Left forelimb (tissue), 1 donor: ENCODE measurements around the gene RNFT2.
"Not testable (repeated sequence)": the region's sequence is repeated elsewhere in the genome, so short reads cannot be mapped to it uniquely, and the experiment has no call there.

Source experiments
- DNase-seq: peaks from one replicate; pipeline ENCODE4 v3.0.0-alpha.2; 2018; ENCODE audit warnings: low spot score

RNFT2 gene

DNA sequence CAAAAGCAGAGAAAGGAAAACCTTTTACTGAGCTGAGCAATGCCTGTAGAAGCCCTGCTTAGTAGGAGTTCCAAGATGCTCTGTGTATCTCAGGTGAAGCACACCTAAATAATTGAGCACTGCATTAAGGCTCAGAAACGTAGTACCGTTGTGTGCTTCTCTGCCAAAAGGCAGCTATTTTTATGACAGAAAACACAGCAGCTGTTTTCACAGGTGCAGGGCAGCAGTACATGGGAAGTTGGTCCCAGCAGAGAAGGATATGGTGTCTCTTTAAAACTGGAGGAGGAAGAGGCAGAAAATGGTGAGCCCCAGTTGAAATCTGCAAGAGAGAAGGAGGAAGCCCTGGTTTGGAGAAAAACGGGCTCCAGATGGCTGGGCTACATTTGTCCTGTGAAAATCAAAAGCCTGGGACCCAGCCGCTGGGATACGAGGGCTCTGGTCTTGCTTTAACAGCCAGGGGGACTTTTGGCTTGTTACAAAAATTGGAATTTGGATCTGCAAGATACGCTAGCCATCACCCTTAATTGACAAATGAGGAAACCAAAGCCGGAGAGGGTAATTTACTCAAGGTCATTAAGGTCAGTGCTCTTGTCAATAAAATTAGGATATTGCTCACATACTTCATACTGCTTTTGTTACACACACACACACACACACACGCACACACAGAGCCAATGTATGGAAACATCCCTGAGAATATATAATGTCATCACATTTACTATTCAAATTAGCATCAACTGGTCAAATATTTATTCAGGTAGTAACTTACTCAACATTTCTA lies 27.6 kb upstream of the RNFT2 start:
- no peak for DNase-seq

DNA sequence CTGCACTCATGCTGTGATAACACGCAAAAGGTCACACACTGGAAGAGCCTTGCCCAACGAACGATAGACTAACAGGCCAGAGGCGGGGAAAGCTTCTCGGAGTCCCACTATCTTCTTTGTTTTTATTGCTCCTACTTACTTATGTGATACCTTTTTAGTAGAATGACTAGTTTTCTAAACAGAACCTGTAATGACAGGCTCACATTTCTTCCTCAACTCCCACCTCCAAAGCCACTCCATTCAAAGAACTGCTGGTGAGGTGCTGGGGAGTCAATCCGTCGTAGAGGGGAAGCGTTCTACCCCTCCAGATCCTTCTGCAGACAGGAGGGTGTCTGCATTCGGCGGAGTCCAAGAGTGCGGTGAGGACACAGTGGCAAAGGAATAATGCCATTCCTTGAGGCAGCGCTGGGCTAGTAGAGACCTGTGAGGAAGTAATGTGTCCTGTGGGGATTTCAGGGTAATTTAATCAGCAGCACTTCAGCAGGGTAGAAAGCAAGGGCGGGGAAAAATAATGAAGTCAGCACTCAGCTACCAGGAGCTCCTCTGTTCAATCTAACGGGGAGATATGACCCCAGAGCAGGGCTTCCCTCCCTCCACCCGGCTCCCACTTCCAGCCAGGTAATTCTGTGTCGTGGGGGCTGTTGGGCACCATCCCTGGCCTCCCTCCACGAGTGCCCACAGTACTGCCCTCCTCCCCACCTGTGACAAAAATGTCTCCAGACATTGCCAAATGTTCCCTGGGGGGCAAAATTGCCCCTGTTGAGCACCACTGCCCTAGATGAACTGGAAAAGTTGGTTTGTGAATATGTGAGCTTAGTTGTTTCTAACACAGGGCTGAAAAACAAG lies 25.4 kb upstream of the RNFT2 start:
- no peak for DNase-seq

DNA sequence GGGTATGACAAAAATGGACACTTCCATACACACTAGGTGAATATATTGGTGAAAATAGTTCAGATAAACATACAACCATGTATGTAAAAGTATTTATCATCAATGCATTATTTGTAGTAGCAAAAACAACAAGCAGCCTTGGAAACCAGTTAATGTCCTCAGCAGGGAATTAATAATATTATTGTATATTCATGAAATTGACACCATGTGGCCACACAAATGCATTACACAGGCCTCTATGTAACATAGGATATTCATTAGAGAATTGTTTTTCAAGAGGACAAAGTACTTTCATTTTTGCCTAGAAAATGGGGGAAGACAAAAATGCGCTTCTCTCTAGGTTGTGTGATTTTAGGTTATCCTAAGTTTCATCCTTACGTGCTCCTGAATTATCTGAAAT lies 24.6 kb upstream of the RNFT2 start:
- DNase-seq: no peak

DNA sequence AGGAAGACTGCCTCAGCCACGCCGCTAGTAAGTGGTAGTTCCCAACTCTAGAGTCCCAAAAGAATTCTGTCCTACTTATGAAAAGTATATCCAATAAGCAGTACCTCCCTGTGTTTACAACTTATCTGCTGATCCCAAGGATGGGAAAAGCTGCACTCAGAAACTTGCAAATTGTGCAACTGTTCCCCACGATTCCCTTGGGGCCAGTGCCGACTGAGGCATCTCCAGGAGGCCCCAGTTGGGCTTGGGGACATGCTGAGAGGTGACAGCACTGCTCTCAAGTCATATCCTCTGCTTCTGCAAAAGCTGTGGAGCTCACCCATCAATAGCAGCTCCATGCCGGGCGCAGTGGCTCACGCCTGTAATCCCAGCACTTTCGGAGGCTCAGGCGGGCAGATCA lies 23.9 kb upstream of the RNFT2 start:
- no peak for DNase-seq

DNA sequence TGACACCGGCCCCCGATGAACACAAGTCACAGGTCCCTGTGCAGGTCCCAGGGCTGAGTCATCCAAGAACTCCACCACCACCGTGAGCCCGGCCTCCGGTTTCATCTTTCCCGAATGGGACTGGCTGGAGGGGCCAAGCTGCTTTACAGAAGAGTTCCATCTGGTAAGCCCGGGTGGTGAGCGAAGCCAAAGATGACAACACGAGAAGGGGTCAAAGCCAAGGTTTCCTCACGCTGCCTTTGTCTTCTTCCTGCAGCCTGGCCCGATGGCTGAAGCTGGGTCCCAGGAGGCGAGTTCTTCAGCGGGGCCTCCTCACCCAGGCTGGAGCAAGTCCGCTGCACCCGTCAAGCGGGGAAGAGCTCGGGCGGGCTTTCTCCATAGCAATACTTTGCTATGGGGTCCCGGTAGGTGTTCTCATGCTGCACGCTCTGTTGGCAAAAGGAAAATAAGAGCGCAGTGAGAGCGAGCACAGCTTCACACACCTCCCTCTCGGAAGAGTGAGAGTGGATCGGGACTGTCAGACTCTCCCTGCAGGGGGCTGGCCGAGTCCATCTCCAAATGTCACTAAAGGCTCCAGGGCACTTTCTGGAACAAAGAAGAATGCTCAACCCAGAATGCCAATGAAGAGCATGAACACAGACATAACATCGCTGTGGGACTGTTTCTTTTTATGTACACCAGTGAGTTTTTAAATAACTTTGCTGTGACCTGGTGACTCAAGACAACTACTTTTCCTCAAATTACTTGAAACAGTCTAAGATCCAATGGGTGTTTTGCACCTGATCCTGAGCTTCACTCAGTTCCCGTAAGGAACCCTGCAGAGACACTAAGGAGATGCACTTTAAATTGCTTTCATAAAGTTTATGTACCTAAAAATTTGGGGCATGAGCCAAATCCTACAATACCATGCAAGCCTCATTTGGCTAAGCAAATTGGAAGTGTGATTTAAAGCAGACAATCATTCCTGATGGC lies 20.4 kb upstream of the RNFT2 start:
- peak; percentile 76 for DNase-seq

DNA sequence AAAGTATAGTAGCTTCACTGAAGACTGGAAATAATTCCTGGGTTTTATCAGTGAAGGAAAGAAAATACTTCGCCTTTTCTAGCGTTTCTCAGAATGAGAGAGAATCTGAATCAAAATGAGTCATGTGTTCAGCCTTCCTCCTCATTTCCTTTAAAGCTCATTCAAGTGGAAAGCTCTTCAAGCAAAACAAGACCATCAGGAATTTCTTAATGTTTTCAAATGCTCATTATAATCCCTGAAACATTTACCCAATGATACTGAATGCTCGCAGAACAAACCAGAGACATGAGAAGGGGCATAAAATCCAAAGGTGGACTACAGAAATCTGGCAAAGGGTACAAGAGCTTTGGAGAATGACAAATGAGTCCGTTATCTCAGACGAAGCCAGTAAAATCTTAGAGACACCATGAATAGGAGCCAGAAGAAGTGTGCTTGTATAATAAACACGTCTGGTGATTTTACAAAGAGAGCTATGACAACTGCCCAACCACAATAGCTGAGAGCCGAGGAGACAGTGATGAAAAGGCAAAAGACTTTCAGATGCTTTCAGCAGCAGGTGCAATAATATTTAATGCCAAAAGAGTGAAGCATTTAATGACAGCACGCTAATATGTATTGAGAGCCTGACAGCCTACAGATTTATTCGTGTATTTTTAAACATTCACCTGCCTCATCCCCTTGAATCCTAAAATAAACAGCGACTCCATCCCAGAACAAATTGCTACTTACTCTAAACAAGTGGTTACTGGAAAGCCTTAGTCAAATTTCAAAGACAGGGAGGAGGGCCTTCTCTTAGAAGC lies 19.3 kb upstream of the RNFT2 start:
- DNase-seq: no peak

DNA sequence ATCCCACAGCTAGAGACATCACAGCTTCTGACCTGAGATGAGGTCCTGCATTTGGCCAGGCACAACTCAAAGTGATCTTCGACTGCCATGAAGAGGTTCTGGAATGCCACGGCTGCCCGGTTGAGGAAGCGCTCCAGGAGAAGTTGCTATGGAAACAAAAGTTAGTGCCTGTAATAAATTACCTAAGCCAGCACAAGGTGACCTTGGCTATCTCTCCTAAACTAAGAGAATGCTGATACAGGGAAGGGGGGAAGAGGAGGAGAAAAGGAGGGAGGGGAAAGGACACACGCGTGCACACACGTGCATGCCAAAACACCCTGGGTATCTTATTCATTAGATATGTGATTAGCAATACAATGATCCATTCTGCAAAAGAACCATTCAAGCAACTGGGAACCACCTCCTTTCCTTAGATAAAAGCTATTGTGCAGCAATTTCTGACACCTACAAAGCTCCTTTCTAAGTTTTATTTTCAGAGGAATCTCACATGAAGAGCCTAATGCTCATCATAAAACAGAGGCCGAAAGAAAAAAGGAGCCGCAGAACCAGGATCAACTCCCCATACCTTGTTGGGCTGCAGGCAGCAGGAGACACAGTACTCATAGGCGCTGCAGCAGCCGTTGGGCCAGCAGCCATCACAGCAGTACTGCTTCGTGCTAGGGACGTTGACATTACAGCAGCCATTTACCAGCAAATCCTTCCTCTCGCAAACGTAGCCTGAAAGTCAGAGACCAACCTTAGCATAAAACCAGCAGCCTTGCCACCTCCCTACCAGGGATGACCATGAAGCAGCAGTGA lies 18.2 kb upstream of the RNFT2 start:
- no peak for DNase-seq

DNA sequence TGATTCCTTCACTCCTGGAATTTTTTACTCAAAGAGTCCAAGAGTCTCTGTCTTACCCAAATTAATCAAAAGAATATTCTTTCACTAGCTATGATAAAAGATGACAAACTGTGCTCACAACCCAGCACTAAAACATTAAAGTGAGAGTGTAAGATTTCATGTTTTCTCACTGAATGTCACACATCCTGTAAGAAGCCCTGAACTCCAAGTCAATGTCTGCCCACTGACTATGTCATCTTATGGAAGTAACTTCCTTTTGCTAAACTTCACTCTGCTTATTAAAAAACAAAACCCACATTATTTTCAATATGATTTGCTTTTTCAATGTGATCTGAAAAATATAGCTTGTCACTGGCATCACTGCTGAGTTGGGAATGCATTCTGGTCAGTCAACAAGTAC lies 15.9 kb upstream of the RNFT2 start:
- no peak for DNase-seq

DNA sequence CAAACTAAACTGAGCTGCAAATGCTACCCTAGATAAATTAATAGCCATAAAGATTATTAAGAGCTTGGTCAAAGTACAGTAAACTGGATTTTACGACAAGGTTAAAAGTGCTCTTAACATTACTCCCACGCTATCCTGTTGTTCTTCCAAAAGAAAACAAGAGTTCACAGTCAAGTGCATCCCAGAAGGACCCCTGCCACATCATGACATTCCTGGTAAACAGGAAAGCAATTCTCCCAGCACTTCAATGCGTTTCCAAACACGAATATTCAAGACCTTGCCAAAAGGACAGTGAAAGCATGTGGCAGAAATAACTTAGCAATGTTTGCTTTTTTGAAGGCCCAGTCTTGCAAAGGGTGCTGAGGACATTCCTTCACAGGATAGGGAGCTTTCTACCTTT lies 11.4 kb upstream of the RNFT2 start:
- no peak for DNase-seq

DNA sequence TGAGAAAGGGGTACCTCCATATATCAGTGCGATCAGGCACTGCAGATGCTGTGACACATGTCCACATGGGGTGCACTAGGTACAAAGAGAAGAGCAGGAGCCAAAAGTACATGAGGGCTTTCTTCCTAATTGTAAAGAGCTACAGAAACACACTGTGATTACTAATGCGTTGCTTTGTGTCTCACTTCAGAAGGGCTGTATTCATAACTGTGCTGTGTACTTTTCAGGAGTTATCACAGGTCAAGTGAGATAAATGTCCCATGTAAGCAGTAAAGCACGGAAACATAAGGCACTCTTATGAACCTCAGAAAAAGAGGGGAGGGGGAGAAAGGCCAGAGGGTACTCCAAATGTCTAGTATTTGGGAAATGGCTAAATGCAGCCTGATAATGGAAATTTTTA lies 10.9 kb upstream of the RNFT2 start:
- DNase-seq: no peak

DNA sequence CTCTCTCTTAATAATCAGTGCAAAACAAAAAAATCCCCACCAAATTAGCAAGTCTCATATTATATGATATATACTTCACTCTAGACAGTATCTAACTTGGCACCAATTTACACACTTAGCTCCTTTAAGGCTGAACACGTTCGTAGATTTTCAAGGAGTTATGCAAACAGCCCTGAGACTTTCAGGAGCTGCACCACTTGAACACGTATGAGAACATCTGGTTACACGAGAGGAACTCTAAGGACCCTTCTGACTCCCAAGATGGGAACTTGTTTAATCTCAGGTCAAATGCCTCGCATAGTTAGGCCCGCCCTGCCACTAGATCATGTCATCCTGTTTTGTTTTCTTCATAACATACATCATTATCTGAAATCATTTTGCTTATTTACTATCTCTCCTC lies 10.2 kb upstream of the RNFT2 start:
- no peak for DNase-seq

DNA sequence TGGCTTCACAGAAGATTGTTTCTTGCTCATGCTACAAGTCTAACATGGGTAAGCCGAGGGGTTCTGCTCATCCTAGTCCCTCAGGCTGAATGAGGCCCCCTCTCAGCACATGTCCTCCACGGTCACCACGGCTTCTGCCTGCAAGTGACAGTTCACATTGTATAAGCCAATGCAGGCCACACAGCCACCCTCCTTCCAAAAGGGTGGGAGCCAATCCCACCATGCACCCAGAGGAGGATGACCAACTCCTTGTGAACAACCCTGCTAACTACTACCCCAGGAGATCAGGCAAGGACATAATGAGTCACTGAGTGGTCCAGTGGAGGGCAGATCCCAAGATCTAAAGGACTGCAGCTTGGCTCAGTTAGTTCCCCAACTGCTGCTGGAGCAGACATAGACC lies 6.3 kb upstream of the RNFT2 start:
- DNase-seq: no peak

DNA sequence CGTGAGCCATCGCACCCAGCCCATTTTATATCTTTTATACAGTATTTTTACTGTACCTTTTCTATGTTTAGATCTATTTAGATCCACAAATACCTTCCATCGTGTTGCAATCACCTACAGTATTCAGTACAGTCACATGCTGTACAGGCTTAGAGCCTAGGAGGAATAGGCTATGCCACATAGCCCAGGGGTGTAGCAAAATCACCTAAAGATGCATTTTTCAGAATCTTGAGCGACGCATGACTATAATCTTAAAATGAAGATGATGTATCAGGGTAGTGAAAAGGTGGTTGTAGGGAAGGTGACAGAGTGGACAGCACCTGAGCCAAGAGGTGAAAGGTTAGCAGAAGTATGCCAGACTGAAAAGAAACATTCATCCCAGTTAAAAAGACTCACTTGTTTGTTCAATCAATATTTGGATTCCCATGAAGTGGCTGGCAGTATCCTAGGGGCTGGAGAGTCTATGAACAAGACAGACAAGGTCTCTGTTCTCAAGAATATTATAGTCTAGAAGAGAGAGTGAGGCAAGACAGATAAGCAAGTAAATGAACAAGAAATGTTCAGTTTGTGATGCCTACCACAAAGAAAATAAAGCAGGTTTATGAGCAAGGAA lies 3.9 kb upstream of the RNFT2 start:
- DNase-seq: no peak

DNA sequence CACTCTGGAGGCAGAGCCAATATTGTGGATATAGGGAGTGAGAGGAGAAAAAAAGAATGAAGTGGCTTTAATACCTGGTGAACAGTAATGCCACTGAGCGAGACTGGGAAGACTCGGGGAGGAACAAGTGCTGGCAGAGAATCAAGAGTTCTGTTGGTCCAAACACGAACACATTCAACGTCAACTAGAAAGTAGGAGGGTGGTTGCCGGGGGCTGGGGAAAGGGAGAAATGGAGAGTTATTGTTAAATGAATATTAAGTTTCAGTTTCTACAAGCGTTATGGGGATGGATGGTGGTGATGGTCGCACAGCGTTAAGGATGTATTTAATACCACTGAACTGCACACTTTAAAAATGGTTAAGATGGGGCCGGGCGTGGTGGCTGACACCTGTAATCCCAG lies 3.0 kb upstream of the RNFT2 start:
- no peak for DNase-seq

DNA sequence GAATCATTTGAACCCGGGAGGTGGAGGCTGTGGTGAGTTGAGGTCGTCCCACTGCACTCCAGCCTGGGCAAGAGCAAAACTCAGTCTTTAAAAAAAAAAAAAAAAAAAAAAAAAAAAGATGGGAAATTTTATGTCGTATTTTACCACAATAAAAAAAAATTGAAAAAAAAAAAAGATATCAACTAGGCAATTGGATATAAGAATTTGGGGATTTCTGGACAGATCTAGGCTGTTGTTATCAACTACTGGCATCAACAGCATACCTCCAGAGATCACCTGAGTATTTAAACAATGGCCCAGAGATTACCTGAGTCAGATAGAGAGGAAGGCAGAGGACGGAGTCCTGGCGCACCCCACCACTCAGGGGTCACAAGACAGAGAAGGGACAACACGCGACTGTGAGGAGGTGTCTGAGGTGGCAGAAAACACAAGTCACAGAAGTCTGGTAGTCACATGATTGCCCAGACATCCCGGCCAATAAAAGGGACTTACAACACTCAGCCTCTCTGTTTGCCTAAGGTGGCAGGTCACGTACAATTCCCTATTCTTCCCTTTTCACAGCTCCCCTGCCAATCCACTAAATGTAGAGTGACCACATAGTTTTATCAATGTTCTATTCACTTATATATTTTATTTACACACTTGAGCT lies 2.0 kb upstream of the RNFT2 start:
- no peak for DNase-seq

DNA sequence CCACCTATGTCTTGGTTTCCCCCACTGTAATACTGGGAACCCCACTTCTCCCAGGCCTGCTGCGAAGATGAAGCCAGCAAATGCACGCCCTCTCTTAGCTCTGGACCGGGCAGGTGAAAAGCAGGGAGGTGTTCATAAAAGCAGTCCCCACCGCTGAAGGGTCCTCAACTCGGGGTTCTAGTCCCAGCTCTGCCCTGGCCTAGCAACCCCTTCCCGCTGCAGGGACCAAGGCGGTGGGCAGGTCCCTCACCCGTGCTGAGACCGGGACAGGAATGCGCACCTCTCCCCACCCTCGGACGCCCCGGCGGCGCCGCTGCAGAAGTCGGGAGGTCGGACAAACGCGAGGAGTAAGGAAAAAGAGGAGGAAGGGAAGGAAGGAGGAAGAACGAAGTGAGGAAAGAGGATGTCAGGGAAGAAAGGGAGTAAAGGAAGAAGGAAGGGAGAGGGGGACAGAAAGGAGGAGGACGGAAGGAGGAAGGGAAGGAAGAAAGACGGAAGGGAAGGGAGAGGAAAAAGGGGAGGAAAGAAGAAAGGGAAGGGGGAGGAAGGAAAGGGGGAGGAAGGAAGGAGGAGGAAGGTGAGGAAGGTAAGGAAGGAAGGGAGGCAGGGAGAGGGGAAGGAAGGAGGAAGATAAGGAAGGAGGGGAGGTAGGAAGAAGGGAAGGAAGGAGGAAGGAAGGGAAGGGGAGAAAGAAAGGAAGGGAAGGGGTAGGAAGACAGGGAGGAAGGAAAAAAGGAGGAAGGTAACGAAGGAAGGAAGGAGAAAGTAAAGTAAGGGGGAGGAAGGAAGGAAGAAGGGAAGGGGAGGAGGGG lies 947 bp upstream of the RNFT2 start:
- no peak for DNase-seq

DNA sequence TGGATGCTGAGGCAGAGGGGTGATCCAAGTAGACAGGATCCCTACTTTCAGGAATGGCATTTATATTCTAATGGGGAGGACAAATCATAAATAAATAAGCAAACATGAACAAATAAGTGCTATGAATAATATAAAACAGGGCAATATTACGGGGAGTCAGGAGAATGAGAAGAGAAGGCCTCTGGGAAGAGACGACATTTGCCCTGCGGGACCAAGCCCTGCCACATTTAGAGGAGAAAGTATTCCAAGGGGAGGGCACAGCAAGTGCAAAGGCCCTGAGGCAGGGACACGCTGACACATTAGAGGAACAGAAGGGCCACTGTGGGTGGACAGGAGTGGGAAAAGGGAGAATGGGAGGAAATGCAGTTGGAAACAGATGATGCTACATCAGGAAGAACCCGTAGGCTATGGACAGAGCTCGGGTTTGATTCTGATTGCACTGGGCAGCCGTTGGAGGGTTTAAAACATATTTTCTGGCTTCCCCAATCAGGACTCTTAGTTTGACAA lies 1.3 kb downstream of the RNFT2 start:
- DNase-seq: no peak

DNA sequence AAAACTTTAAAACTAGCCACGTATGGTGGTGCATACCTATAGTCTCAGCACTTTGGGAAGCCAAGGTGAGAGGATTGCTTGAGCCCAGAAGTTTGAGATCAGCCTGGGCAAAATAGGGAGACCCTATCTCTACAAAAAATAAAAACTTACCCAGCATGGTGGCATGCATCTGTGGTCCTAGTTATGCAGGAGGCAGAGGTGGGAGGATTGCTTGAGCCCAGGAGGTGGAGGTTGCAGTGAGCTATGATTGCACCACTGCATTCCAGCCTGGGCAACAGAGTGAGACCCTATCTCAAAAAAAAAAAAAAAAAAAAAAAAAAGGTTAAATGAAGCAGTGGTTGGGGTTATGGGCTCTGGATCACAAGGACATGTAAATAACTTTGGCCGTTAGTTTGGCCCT lies 4.7 kb downstream of the RNFT2 start:
- not testable (repeated sequence) for DNase-seq

DNA sequence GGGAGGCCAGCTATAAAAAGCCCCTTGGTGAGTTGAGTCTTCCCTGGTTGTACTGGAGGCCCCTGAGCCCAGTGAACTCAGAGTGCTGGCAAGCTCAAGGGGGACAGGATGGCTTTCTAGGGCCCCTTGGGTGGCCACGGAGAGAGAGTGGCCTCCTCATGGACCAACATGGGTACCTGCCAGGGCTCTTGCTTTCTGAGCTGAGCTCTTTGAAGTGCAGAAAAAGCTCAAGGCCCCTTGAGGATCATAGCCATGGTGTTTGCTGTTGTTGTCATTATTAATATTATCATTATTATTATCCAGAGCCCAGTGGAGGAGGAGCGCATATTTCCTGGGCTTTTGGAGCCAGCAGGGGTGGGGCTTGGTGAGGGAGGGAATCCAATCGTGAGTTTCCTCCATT lies 6.7 kb downstream of the RNFT2 start:
- no peak for DNase-seq
